GM19351 (cell line): ENCODE data around the gene SRP19.
"Not testable (repeated sequence)": the region's sequence is repeated elsewhere in the genome, so short reads cannot be mapped to it uniquely, and the experiment has no call there.

Experiments
- ATAC-seq: cut with Tn5 transposase; IDR thresholded peaks from one replicate; pipeline ENCODE4 v1.9.1; 2021; ENCODE audit warnings: mild to moderate bottlenecking, moderate library complexity; ENCODE audit not compliant: unreplicated experiment

Gene SRP19

GRCh38 chr5:112860929-112861637 lies at the start of gene SRP19:
Gene SRP19 (plus strand): TSS chr5:112861287. CDS start chr5:112861377, 90 bp downstream.
- ATAC-seq: peak; percentile 97

DNA sequence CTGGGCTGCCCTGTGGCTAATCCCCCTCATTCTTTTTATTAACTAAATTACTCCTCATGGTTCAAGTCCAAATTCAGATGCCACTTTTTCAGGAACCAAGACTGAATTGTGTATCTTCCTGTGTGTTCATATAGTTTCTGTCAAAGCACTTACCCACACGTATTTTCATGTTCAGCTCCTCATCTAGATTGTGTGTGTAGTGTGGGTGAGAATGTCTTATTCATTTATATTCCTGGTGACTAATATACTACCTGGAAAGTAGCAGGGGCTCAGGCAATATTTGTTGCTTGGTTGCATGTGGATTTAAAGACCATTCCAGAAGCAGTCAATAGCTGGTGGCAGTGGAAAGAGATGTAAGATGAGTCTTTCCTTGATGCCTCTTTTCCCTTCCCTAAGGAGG lies 48.5 kb upstream of the SRP19 start:
- no peak for ATAC-seq

- no peak for ATAC-seq
Measured at GRCh38 chr5:112820246-112820645, 40.8 kb upstream of the SRP19 start.

DNA sequence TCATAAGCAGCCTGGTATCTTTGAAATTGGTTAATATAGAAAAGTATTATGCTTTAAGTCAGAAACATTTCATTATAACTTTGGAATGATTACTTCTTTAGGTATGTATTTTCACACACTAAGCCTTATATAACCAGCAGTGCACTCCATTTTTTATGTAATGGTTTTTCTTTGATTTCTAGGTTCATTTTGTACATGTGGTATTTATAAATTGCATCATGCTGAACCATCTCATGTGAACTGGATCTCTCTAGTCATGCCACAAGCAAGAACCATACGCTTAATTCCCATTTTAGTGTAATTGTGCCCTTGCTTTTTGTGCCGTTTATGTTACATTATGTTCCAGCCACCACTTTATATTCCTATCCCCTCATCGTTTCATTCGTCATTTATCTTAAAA lies 38.6 kb upstream of the SRP19 start:
- no peak for ATAC-seq

DNA sequence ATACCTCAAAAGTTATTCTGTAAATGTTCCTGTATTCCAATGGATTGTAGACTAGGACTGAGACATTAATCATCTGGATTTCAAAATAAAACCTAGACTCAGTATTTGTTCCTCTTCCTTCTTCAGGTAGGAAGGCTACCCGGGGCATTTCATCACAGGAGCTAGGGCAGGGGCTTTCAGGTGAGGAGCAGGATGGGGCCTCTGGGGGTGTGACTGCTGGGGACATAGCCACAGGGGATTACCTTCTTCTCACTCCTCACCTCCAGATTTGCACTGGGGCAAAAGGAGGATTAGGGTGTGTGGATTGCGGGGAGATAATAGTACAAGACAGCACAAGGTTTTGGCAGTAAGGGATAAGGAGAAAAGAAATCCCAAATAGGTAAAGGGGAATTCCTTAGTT lies 37.9 kb upstream of the SRP19 start:
- ATAC-seq: no peak

DNA sequence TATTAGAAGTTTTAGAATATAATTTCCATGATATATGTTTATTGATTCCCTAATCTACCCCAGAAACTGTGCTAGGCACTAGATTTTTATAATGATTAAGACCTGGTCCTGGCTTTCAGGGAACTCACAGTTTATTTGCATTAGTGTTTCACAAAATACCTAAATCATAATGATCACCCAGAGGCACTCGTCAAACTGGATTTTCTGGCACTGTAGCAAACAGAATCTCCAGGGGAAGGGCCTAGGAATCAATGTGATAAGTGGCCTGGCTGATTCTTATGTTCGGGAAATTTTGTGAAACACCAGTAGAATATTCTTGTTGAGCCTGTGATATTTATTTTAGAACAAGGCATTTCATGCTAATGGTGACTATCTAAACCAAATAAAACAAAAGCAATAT lies 37.4 kb upstream of the SRP19 start:
- ATAC-seq: no peak

DNA sequence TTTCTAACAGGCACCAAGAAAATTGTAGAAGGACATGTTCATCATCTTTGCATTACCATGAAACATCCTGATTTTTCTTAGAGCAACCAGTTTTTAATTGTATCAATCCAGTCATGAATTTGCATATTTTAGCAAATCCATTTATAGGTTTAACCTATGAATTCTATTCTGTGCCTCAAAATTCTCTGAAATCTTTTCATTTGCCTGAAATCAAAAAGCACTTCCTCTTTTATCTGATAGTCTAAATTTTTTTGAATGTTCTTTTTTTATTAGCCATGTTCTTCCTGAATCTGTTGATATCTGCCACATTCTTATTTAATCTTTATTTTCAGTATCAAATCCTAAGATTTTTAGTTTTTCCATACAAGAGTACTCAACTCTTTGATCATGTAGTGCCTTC lies 36.9 kb upstream of the SRP19 start:
- no peak for ATAC-seq

DNA sequence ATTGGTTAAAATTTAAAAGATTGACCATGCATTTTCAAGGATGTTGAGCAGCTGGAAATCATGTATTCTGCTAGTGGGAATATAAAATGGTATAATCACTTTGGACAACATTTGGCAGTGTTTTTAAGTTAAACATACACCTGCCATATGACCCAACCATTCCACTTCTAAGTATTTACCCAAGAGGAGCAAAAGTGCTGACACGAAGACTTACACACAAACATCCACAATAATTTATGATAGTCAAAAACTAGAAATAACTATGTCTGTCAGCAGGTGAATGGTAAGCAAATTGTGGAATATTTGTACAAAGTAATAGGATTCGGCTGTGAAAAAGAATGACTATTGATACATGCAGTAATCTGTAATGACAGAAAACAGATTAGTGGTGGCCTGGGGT lies 30.7 kb upstream of the SRP19 start:
- ATAC-seq: no peak

DNA sequence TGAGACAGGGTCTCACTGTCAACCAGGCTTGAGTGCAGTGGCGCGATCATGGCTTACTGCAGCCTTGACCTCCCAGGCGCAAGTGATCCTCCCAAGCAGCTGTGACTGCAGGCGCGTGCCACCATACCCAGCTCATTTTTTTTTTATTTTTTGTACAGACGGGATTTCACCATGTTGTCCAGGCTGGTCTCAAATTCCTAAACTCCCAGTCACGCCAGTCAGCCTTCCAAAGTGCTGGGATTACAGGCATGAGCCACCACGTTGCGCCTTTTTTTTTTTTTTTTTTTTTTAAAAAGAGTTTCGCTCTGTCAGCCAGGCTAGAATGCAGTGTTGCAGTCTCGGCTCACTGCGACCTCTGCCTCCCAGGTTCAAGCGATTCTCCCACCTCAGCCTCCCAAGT lies 27.1 kb upstream of the SRP19 start:
- no peak for ATAC-seq

DNA sequence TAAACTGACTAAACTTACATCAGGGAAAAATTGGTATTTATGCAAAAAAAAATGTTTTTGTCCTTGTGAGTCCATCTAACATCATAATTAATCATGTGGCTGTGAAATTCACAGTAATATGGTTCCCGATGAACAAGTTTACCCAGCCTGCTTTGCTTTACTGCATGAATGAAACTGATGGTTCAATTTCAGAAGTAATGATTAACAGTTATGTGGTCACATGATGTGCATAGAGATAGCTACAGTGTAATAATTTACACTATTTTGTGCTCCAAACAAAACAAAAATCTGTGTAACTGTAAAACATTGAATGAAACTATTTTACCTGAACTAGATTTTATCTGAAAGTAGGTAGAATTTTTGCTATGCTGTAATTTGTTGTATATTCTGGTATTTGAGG lies 16.6 kb upstream of the SRP19 start:
- no peak for ATAC-seq

DNA sequence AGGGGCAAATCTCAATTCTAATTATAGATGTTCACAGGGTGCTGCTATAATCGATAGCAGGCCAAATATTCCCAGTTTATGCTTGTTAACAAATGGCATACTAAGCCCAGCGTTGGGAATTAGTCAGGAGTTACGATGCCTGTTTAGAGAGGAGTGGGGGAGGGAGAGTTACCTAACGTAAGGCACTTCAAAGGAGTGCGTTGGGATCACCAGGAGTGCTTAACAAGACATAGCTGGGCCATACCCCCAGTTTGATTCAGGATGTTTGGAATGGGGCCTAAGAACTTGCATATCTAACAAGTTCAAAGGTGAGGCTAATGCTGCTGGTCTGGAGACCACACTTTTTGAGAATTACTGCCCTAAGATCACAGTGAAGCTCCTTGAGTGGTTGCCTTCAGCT lies 14.5 kb upstream of the SRP19 start:
- no peak for ATAC-seq

GRCh38 chr5:112847306-112847705 lies 13.8 kb upstream of the SRP19 start:
- ATAC-seq: no peak

DNA sequence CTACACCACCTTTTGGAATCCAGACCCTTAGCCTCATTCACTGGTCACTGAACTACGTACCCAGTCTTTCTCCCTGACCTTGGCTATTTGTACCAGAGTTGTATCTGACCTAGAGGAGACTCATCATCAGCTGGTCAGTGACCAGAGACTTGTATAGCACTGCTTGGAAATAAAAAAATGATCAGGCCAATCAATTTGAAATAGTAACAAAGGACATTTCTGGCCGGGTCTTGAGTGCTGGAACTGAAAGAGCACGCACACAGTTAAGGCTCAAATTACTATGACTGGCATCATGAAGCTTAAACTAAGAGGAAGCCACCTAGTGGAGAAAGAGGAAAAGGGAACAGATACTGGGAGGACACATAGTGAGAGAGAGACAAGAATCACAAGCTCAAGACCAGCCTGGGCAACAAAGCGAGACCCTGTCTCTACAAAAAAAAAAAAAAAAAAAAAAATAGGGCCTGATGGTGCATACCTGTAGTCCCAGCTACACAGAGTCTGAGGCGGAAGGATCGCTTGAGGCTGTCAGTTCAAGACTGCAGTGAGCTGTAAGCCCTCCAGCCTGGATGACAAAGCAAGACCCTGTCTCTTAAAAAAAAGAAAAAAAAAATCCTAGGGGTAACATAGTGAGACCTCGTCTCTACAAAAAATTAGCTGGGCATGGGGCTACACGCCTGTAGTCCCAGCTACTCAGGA lies 12.8 kb upstream of the SRP19 start:
- ATAC-seq: peak; percentile 100

GRCh38 chr5:112849912-112850311 lies 11.2 kb upstream of the SRP19 start:
- no peak for ATAC-seq

- ATAC-seq: no peak
Measured at GRCh38 chr5:112854651-112855050, 6.4 kb upstream of the SRP19 start.

DNA sequence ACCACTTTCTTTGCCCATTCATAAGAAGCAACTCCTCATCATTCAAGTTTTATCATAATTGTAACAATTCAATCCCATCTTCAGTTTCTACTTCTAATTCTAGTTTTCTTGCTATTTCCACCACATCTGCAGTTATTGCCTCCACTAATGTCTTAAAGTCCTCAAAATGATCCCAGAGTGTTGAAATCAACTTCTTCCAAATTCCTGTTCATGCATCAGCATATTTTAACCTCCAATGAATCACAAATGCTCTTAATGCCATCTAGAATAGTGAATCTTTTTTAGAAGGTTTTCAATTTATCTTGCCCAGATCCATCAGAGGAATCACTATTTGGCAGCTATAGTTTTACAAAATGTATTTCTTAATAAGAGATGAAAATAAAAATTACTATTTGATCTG lies 3.2 kb upstream of the SRP19 start:
- no peak for ATAC-seq

GRCh38 chr5:112860571-112860928 lies 537 bp upstream of the SRP19 start:
- ATAC-seq: not testable (repeated sequence)

DNA sequence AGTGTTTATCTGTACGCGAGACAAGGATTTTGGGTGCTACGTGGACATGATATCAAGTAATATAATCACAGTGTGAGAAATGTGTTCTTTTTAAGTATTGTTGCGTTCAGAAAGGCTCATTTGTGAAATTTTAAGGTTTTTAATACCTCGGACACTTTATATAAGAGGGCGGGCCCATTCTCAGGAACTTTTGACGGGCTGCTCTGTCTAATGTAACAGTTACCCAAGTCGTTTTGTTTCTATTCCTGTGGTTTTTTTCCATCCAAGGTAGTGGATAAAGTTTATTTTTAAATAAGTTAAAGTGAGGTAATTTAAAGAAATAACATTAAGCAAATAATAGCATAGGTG lies 525 bp downstream of the SRP19 start:
- ATAC-seq: no peak

- no peak for ATAC-seq
Measured at GRCh38 chr5:112862085-112862484, 998 bp downstream of the SRP19 start.

- no peak for ATAC-seq
Measured at GRCh38 chr5:112863549-112863948, 2.5 kb downstream of the SRP19 start.

DNA sequence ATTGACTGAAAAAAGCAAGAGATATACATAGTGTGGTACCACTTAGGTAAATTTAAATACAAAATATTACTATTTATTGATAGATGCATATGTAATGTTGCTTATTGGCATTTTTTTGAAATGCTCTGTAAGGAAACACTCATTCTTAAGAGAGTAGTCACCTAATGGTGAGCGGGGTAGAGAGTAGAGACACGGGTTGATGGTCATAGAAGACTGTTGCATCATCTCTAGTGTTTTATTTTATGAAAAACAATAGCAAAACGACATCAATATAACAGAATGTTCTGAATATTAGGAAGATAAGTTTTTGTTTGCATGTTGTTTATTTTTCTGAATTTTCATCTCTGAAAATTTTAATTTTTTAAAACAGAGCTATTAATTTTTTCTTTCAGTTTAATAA lies 4.0 kb downstream of the SRP19 start:
- ATAC-seq: no peak

GRCh38 chr5:112866739-112867138 lies 5.7 kb downstream of the SRP19 start:
- no peak for ATAC-seq

DNA sequence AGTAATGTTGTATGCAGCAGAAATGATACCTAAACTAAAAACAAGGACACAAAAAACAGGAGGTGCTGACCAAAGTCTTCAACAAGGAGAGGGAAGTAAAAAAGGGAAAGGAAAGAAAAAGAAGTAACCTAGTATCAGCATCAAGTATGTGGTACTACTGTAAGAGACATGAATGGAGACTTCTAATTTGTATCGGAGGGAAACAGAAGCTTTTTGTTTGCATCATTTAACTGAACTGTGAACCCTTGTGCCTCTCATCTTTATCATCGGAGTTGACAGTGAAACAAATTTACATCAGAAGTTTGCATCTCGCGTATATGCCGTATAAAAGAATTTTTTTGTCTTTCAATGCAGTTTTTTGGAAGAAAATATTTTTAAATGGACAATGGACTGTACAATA lies 6.3 kb downstream of the SRP19 start:
- ATAC-seq: no peak
